Heart left ventricle (tissue), 16 donors: ENCODE results near the gene LAMA5. TPM values are rescaled to one million over a fixed set of nuclear protein-coding genes. Genes with fewer than 3 reads are reported as not detected.

Source experiments
- ATAC-seq, 4 donors: fragments of 200-7000 bp; cut with Tn5 transposase; one replicate each; pipeline ENCODE4 v1.9.1; 2020 to 2022; ENCODE audit warnings: moderate library complexity in 4 of 4, mild to moderate bottlenecking in 3 of 4, moderate number of reproducible peaks in 1 of 4
- DNase-seq, 5 donors: peaks; one replicate each; pipeline ENCODE4 v3.0.0-alpha.2; 2020
- H3K27ac ChIP-seq, 12 donors: fragments of 200-600 bp; sonication (generic) in 4 of 12; one replicate each; pipeline versions ENCODE4 v1.5.0 to v1.8.0; 2016 to 2022; ENCODE audit warnings: mild to moderate bottlenecking in 2 of 12
- H3K27me3 ChIP-seq, 9 donors: fragments of 200-600 bp; sonication (generic) in 2 of 9; one replicate each; pipeline versions ENCODE4 v1.5.1 to v1.8.0; 2016 to 2022; ENCODE audit warnings: mild to moderate bottlenecking in 3 of 9
- H3K36me3 ChIP-seq, 9 donors: fragments of 200-600 bp; sonication (generic) in 2 of 9; one replicate each; pipeline versions ENCODE4 v1.5.0 to v1.8.0; 2018 to 2022; ENCODE audit warnings: mild to moderate bottlenecking in 2 of 9
- H3K4me1 ChIP-seq, 12 donors: fragments of 200-600 bp; sonication (generic) in 4 of 12; one replicate each; pipeline versions ENCODE4 v1.5.0 to v1.8.0; 2016 to 2022; ENCODE audit warnings: mild to moderate bottlenecking in 3 of 12
- H3K4me3 ChIP-seq, 12 donors: fragments of 200-600 bp; sonication (generic) in 4 of 12; one replicate each; pipeline versions ENCODE4 v1.5.0 to v1.8.0; 2017 to 2022; ENCODE audit warnings: mild to moderate bottlenecking in 9 of 12, moderate library complexity in 4 of 12
- H3K9me3 ChIP-seq, 12 donors: fragments of 200-600 bp; sonication (generic) in 4 of 12; one replicate each; pipeline versions ENCODE4 v1.5.0 to v1.8.0; 2016 to 2022; ENCODE audit warnings: mild to moderate bottlenecking in 1 of 12
- POLR2A ChIP-seq, 2 donors: fragments of 450-650 bp; IDR thresholded peaks; one replicate each; pipeline ENCODE4 v1.6.1; 2017; ENCODE audit warnings: antibody characterized with exemption in 2 of 2, mild to moderate bottlenecking in 2 of 2, moderate library complexity in 2 of 2
- WGBS, 4 donors: extraction: QIAGEN DNeasy Blood & Tissue Kit in 2 of 4; methylation state at CpG; one replicate each; pipeline versions ENCODE4 v1.1.5 to v1.1.7; 2013 to 2018; 5-methylcytosine and 5-hydroxymethylcytosine counted together
- intact Hi-C, 10 donors: fragments of 100-400 bp; cut with DNase I; formaldehyde crosslinking; loops; one replicate each; pipeline versions ENCODE4 v1.11.1 to v1.14.2; 2022
- polyA plus RNA-seq, 2 donors: library from polyadenylated mRNA; stranded (reverse); fragments of 200-250 nt; gene quantifications; one replicate each; pipeline ENCODE4 v1.2.3, GENCODE V29; 2013
- total RNA-seq, 9 donors: library from RNA; depleted of rRNA in 2 of 9; stranded (reverse); fragments of >200 nt in 2 of 9; fragmentation: NEBNext Ultra II Directional in 3 of 9; extraction: Animal tissue kit (Norgen Biotek cat#: 25700) in 3 of 9; gene quantifications; one replicate each; pipeline versions ENCODE4 v1.1.0 to v1.2.4, GENCODE V29; 2016 to 2023
- TF ChIP-seq, protein P1 (sequence below), 12 donors: fragments of 200-600 bp; sonication (generic) in 4 of 12; IDR thresholded peaks; one replicate each; pipeline versions ENCODE4 v1.5.0 to v1.8.0; 2018 to 2022; ENCODE audit warnings: antibody characterized with exemption in 12 of 12, mild to moderate bottlenecking in 5 of 12
- donor health status: ischemic (EF 13 %, LVEDD 7.1; RV severe dilation, severe dysfunction).
- donor health status: healthy with polysubstance abuse.
- donor health status: DM: no; HTN: yes; CAD: no.
- donor health status: DM: no; HTN: no; CAD: no.
- donor health status: ischemic (EF 25% LVEDD 6.9; RV normal size, moderate dysfunction).
- donor health status: ischemic (EF 25% LVEDD 5.7; RV mildly dilated, moderate dysfunction).
- donor health status: healthy.
- donor health status: DM: yes; HTN: yes; CAD: no.
- donor health status: ischemic (EF 35%, LVEDD 5.7; RV mildly dilated, moderate dysfunction).
- donor health status: nonischemic (EF 11% LVEDD 7.7; RV severe dilation, severe dysfunction).
- donor health status: DM: yes; HTN: yes; CAD: no.
- donor health status: PGD.
- donor health status: ischemic (EF 29% LVEDD 5.4; RV normal size, mild dysfunction).
- donor health status: nonischemic (EF 23%, LVEDD 6.1; RV moderate dilation, normal function).

Gene LAMA5
- total and polyA plus RNA-seq, 11 donors, result 57.4 to 128 (median 73.6) TPM

DNA sequence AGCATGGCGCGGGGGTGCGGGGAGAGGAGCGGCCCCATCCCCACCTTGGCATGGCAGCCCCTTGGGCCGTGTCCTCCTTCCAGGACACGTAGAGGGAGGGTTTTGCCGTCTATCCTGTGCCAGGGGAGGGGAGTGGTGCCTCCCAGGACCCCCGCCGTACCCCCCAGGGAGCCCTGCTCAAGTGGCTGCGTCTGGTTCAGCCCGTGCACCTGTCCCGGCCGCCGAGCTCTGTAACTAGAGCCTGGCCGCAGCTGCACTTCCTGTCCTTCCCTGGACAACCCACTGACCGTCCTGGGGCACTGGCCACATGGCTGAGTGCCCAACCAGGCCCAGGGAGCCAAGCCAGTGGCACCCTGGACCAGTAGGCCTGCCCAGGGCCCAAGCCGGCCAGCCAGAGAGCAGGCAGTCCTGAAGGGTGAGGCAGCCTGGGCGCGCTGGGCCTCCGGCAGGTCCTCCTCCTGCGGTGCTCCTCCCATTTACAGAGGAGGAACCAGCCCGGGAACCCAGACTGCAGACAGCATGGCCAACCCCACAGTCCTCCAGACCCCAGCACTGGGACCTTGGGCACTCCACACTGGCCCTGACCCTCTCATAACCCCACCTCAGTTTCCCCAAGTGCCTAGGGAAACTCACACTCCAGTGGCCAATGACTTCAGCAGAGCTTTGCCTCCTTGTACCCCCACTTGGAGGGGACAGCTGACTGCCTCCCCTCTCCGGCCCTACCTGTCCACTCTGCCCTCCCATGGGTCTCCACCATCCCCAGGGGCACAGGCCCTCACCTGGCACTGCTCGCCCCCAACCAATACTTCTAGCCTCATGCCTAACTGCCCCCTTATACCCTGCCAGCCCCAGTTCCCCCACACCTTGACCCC lies 8.7 kb downstream of the LAMA5 start:
- DNase-seq (peak in 4 of 5 donors; percentile 52 to 75 (median 60)), ATAC-seq (peak in 1 of 4 donors; percentile 1)
- Histone ChIP-seq H3K36me3 (peaks cover 0 to 15% (median 0%) of the 10 kb centered on the region in 9 donors), H3K4me3 (peak overlapping the region in 9 of 12 donors; percentile 15 to 48 (median 34)), H3K27ac (peak overlapping the region; percentile 69 to 97 (median 93)), H3K4me1 (peaks cover 48 to 96% (median 89%) of the 10 kb centered on the region in 12 donors), H3K9me3 (no peaks in the 10 kb centered on the region), H3K27me3 (peaks cover 0 to 4% (median 0%) of the 10 kb centered on the region in 9 donors)
- 40 to 56% (median 44%) methylated on average over 7 to 24 of the region's 24 CpGs for WGBS, 4 donors
- intact Hi-C loops, result loop anchor here in 2 of 10 donors (5.0 to 10.0 kb wide), 2 partner anchors 54 to 56 kb away; partner anchors contain the start of gene ADRM1 (in 2 of the 2)
- no peak for TF ChIP-seq POLR2A (IDR thresholded peaks at IDR 0.05)
- TF ChIP-seq, protein P1, sequence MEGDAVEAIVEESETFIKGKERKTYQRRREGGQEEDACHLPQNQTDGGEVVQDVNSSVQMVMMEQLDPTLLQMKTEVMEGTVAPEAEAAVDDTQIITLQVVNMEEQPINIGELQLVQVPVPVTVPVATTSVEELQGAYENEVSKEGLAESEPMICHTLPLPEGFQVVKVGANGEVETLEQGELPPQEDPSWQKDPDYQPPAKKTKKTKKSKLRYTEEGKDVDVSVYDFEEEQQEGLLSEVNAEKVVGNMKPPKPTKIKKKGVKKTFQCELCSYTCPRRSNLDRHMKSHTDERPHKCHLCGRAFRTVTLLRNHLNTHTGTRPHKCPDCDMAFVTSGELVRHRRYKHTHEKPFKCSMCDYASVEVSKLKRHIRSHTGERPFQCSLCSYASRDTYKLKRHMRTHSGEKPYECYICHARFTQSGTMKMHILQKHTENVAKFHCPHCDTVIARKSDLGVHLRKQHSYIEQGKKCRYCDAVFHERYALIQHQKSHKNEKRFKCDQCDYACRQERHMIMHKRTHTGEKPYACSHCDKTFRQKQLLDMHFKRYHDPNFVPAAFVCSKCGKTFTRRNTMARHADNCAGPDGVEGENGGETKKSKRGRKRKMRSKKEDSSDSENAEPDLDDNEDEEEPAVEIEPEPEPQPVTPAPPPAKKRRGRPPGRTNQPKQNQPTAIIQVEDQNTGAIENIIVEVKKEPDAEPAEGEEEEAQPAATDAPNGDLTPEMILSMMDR (IDR thresholded peaks at IDR 0.05), result no peak

GRCh38 chr20:62357681-62358080 lies 9.4 kb downstream of the LAMA5 start:
- no peak for ATAC-seq
- Histone ChIP-seq H3K36me3 (peaks cover 0 to 18% (median 0%) of the 10 kb centered on the region in 9 donors), H3K4me3 (peak overlapping the region in 9 of 12 donors; percentile 15 to 48 (median 36)), H3K27me3 (peaks cover 0 to 4% (median 0%) of the 10 kb centered on the region in 9 donors), H3K9me3 (no peaks in the 10 kb centered on the region), H3K4me1 (peaks cover 40 to 96% (median 88%) of the 10 kb centered on the region in 12 donors), H3K27ac (peak overlapping the region; percentile 69 to 97 (median 93))
- WGBS, 4 donors, result 28 to 56% (median 43%) methylated on average over 4 to 7 of the region's 7 CpGs
- TF ChIP-seq, protein P1 (IDR thresholded peaks at IDR 0.05), result no peak
- no peak for TF ChIP-seq POLR2A (IDR thresholded peaks at IDR 0.05)
- DNase-seq, result peak in 3 of 5 donors; percentile 47 to 62 (median 58)
- intact Hi-C loops, result loop anchor here in 4 of 10 donors (2.0 to 10.0 kb wide), 4 partner anchors 23 to 55 kb away; partner anchors contain the start of gene ADRM1 (in 2 of the 4)

- Histone ChIP-seq H3K27ac (peak overlapping the region; percentile 69 to 97 (median 93)), H3K27me3 (peaks cover 0 to 4% (median 0%) of the 10 kb centered on the region in 9 donors), H3K36me3 (peaks cover 0 to 19% (median under 1%) of the 10 kb centered on the region in 9 donors), H3K9me3 (no peaks in the 10 kb centered on the region), H3K4me1 (peaks cover 36 to 96% (median 84%) of the 10 kb centered on the region in 12 donors), H3K4me3 (peak overlapping the region in 11 of 12 donors; percentile 2 to 48 (median 34))
- TF ChIP-seq POLR2A (IDR thresholded peaks at IDR 0.05), result peak in 1 of 2 donors; percentile 12
- TF ChIP-seq, protein P1 (IDR thresholded peaks at IDR 0.05), result no peak
- intact Hi-C loops, result loop anchor here in 4 of 10 donors (2.0 to 10.0 kb wide), 4 partner anchors 24 to 55 kb away; partner anchors contain the start of gene ADRM1 (in 2 of the 4)
- WGBS, 4 donors, result 7 to 27% (median 11%) methylated on average over 4 to 25 of the region's 25 CpGs
- peak; percentile 85 to 92 (median 87) for DNase-seq
- peak; percentile 17 to 56 (median 44) for ATAC-seq
Measured at GRCh38 chr20:62357187-62357667, 9.9 kb downstream of the LAMA5 start.
